HepG2 (cell line): ENCODE measurements around the gene EFNA3.

Experiments used
- BCL3 ChIP-seq: sonication (generic); formaldehyde crosslinking; IDR thresholded peaks from 2 replicates; pipeline ENCODE4 v1.5.1; 2020; ENCODE audit warnings: mild to moderate bottlenecking, missing genetic modification reagents, moderate library complexity
- CTCF ChIP-seq: sonication (generic); formaldehyde crosslinking; IDR thresholded peaks from 2 replicates; pipeline ENCODE4 v1.5.0; 2020; ENCODE audit warnings: mild to moderate bottlenecking, missing genetic modification reagents, moderate library complexity
- JUNB ChIP-seq: sonication (generic); formaldehyde crosslinking; IDR thresholded peaks from 2 replicates; pipeline ENCODE4 v1.8.0; 2022; ENCODE audit warnings: missing genetic modification reagents, mild to moderate bottlenecking, borderline replicate concordance
- MED8 ChIP-seq: sonication (generic); formaldehyde crosslinking; IDR thresholded peaks from 2 replicates; pipeline ENCODE4 v1.8.1; 2023; ENCODE audit warnings: mild to moderate bottlenecking, missing genetic modification reagents; ENCODE audit not compliant: insufficient replicate concordance
- MEIS1 ChIP-seq: sonication (generic); formaldehyde crosslinking; IDR thresholded peaks from 2 replicates; pipeline ENCODE4 v1.9.0; 2021; ENCODE audit warnings: mild to moderate bottlenecking, missing genetic modification reagents, moderate library complexity, borderline replicate concordance
- PATZ1 ChIP-seq: sonication (generic); formaldehyde crosslinking; IDR thresholded peaks from 2 replicates; pipeline ENCODE4 v1.4.0; 2020; ENCODE audit warnings: missing genetic modification reagents
- PRDM15 ChIP-seq: sonication (generic); formaldehyde crosslinking; IDR thresholded peaks from 2 replicates; pipeline ENCODE4 v1.4.0; 2020; ENCODE audit warnings: missing genetic modification reagents
- YY1 ChIP-seq: IDR thresholded peaks from 2 replicates; pipeline ENCODE4 v1.6.1; 2011; ENCODE audit warnings: low read length, low read depth, moderate library complexity, mild to moderate bottlenecking; ENCODE audit not compliant: insufficient read depth, insufficient replicate concordance
- ZBTB46 ChIP-seq: sonication (generic); formaldehyde crosslinking; IDR thresholded peaks from 2 replicates; pipeline ENCODE4 v1.4.0; 2020; ENCODE audit warnings: mild to moderate bottlenecking, missing genetic modification reagents, borderline replicate concordance
- ZBTB7A ChIP-seq: sonication (generic); formaldehyde crosslinking; IDR thresholded peaks from 2 replicates; pipeline ENCODE4 v1.8.0; 2022; ENCODE audit warnings: mild to moderate bottlenecking, missing genetic modification reagents
- ZNF296 ChIP-seq: sonication (generic); formaldehyde crosslinking; conservative IDR thresholded peaks from 2 replicates; pipeline ENCODE4 v1.5.0; 2020; ENCODE audit warnings: mild to moderate bottlenecking, missing genetic modification reagents
- ZNF44 ChIP-seq: sonication (generic); formaldehyde crosslinking; IDR thresholded peaks from 2 replicates; pipeline ENCODE4 v1.5.1; 2020; ENCODE audit warnings: mild to moderate bottlenecking, missing genetic modification reagents
- ZNF878 ChIP-seq: sonication (generic); formaldehyde crosslinking; IDR thresholded peaks from 2 replicates; pipeline ENCODE4 v1.8.1; 2023; ENCODE audit warnings: mild to moderate bottlenecking, missing genetic modification reagents, moderate library complexity

- TF ChIP-seq MED8 (CRISPR knock-in tag) (peak; percentile 52), PATZ1 (CRISPR knock-in tag) (peak; percentile 63), ZBTB46 (CRISPR knock-in tag) (no peak), ZNF296 (CRISPR knock-in tag) (no peak), ZBTB7A (no peak), MEIS1 (no peak; the same call in 1 of the 2 replicates), BCL3 (CRISPR knock-in tag) (0 out of 2 replicates have a peak, but pooled peaks have one; percentile 38), CTCF (CRISPR knock-in tag) (peak; percentile 99), ZNF44 (CRISPR knock-in tag) (no peak), YY1 (peak; percentile 55), JUNB (CRISPR knock-in tag) (no peak), PRDM15 (CRISPR knock-in tag) (peak; percentile 82), ZNF878 (CRISPR knock-in tag) (peak; percentile 48; the same call in 1 of the 2 replicates)
These were observed 6.3 kb downstream of the EFNA3 start for GRCh38 chr1:155084722-155085503.
